ENCODE results near the gene PTGDS. TPM values are rescaled to one million over a fixed set of nuclear protein-coding genes. Genes with fewer than 3 reads are reported as not detected.

The PTGDS gene
- total RNA-seq, 1 donor from 2014 or later, result 49.6 TPM

- DNase-seq (ENCODE audit: low spot score), result no peak
Observed at GRCh38 chr9:137008312-137008711, 31.0 kb downstream of the PTGDS start.

GRCh38 chr9:137009217-137009616 lies 31.9 kb downstream of the PTGDS start:
- no peak for DNase-seq (ENCODE audit: low spot score)

- no peak for DNase-seq (ENCODE audit: low spot score)
Observed at GRCh38 chr9:137009938-137010732, 32.8 kb downstream of the PTGDS start.

GRCh38 chr9:137011156-137011555 lies 33.9 kb downstream of the PTGDS start:
- DNase-seq (ENCODE audit: low spot score), result no peak

GRCh38 chr9:137011907-137012675 lies 34.8 kb downstream of the PTGDS start:
- no peak for DNase-seq (ENCODE audit: low spot score)

GRCh38 chr9:137012694-137013570 lies 35.6 kb downstream of the PTGDS start:
- DNase-seq (ENCODE audit: low spot score), result no peak

- no peak for DNase-seq (ENCODE audit: low spot score)
Observed at GRCh38 chr9:137013571-137013940, 36.3 kb downstream of the PTGDS start.

GRCh38 chr9:137014166-137014565 lies 36.9 kb downstream of the PTGDS start:
- no peak for DNase-seq (ENCODE audit: low spot score)

GRCh38 chr9:137014776-137015539 lies 37.7 kb downstream of the PTGDS start:
- DNase-seq (ENCODE audit: low spot score), result no peak

- DNase-seq (ENCODE audit: low spot score), result no peak
Observed at GRCh38 chr9:137015540-137015930, 38.2 kb downstream of the PTGDS start.

GRCh38 chr9:137015976-137016375 lies 38.7 kb downstream of the PTGDS start:
- no peak for DNase-seq (ENCODE audit: low spot score)

- no peak for DNase-seq (ENCODE audit: low spot score)
Observed at GRCh38 chr9:137016436-137016835, 39.1 kb downstream of the PTGDS start.

- DNase-seq (ENCODE audit: low spot score), result no peak
Observed at GRCh38 chr9:137017071-137017470, 39.8 kb downstream of the PTGDS start.

GRCh38 chr9:137017791-137018497 lies 40.6 kb downstream of the PTGDS start:
- no peak for DNase-seq (ENCODE audit: low spot score)

- no peak for DNase-seq (ENCODE audit: low spot score)
Observed at GRCh38 chr9:137018761-137019559, 41.7 kb downstream of the PTGDS start.

- DNase-seq (ENCODE audit: low spot score), result no peak
Observed at GRCh38 chr9:137019891-137020683, 42.8 kb downstream of the PTGDS start.

- DNase-seq (ENCODE audit: low spot score), result no peak
Observed at GRCh38 chr9:137020771-137021567, 43.7 kb downstream of the PTGDS start.

- DNase-seq (ENCODE audit: low spot score), result no peak
Observed at GRCh38 chr9:137021568-137021978, 44.3 kb downstream of the PTGDS start.

Data from umbilical cord (tissue), 2 donors.